ENCODE results near the gene CDC14B.

DNA sequence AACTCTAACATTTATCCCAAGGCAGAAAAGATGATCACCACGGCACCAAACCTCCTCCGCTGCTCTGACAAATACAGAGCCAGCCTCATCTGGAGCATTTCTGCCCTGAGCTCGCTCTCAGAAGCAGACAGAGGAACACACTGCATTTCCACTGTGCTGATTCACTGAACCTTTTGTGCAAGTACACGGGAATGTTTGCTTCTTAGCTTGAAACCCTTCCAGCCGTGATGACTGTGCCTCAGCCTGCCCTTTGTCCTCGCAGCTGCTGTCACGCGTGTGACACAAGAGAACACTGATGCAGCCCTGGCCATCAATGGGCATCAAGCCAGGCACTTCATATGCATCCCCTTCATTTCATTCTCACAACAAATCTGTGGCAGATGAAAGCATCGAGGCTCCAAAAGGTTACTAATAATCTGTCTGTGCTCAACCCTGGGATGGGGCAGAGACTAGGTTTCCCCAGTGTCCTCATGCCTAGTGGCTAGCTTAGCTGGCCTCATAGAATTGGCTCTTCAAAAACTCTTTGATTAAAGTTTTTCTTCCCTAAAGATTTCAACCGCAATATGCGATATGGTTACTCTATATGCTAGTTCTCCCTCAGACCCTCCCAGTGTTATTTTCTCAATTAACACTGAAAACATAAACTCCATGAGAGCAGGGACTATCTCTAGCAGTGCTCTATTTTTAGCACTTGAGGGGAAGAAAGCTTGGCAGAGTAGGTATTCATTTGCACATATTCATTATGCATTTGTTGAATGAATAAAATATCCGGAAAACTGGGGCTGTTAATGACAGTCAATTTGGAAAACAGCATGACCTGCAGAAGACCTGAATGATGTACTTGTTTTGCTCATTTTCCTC is 7.3 kb downstream of the CDC14B start:
- TF ChIP-seq, protein P1, sequence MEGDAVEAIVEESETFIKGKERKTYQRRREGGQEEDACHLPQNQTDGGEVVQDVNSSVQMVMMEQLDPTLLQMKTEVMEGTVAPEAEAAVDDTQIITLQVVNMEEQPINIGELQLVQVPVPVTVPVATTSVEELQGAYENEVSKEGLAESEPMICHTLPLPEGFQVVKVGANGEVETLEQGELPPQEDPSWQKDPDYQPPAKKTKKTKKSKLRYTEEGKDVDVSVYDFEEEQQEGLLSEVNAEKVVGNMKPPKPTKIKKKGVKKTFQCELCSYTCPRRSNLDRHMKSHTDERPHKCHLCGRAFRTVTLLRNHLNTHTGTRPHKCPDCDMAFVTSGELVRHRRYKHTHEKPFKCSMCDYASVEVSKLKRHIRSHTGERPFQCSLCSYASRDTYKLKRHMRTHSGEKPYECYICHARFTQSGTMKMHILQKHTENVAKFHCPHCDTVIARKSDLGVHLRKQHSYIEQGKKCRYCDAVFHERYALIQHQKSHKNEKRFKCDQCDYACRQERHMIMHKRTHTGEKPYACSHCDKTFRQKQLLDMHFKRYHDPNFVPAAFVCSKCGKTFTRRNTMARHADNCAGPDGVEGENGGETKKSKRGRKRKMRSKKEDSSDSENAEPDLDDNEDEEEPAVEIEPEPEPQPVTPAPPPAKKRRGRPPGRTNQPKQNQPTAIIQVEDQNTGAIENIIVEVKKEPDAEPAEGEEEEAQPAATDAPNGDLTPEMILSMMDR (IDR thresholded peaks at IDR 0.05; ENCODE audit: borderline replicate concordance, extremely low read depth, low read length, poor library complexity, severe bottlenecking): no peak
- no peak for TF ChIP-seq EZH2 (IDR thresholded peaks at IDR 0.05; ENCODE audit: borderline replicate concordance, low read depth, low read length, severe bottlenecking)
